NCI-H1092 treated with DMSO at 0.1 percent for 48 hours (cell line): ENCODE measurements around the gene ZNF557.

Experiments used
- DNase-seq: peaks from one replicate; lab custom pipeline; 2025; lab: John Stamatoyannopoulos, UW

ZNF557 gene

DNA sequence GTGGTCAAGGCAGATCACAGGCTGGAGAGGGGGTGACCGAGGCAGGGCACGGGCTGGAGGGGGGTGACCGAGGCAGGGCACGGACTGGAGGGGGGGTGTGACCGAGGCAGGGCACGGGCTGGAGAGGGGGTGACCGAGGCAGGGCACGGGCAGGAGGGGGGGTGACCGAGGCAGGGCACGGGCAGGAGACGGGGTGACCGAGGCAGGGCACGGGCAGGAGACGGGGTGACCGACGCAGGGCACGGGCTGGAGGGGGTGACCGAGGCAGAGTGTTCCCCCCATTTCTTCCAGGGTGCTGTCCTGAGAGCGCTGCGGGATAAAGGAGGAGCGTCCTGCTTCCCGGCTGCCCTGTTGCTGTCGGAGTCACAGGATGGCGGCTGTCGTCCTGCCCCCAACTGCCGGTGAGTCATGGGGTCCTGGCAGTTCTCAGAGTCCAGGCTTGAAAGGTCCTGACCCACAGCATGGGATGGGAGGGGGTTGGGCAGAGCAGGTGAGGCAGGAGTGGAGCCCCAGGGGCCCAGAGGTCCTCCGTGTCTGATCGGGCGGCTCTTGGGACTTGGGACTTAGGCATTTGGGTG, 5.3 kb downstream of the ZNF557 start:
- DNase-seq: no peak

DNA sequence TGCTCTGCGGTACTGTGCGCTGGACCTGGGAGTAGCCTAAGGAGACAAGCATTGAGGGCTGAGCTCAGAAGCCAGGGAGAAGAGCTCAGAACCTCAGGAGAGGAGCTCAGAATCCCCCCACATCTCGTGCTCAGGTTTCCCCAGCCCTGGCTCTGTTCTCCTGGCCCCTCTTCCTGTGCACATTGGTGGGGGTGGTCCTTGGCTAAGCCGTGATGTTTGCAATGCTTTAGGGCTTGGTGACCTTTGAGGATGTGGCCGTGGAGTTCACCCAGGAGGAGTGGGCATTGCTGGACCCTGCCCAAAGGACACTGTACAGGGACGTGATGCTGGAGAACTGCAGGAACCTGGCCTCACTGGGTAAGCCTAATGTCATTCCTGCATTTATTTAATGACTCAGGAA, 6.6 kb downstream of the ZNF557 start:
- no peak for DNase-seq

GRCh38 chr19:7078008-7078407, 8.5 kb downstream of the ZNF557 start:
- DNase-seq: no peak

DNA sequence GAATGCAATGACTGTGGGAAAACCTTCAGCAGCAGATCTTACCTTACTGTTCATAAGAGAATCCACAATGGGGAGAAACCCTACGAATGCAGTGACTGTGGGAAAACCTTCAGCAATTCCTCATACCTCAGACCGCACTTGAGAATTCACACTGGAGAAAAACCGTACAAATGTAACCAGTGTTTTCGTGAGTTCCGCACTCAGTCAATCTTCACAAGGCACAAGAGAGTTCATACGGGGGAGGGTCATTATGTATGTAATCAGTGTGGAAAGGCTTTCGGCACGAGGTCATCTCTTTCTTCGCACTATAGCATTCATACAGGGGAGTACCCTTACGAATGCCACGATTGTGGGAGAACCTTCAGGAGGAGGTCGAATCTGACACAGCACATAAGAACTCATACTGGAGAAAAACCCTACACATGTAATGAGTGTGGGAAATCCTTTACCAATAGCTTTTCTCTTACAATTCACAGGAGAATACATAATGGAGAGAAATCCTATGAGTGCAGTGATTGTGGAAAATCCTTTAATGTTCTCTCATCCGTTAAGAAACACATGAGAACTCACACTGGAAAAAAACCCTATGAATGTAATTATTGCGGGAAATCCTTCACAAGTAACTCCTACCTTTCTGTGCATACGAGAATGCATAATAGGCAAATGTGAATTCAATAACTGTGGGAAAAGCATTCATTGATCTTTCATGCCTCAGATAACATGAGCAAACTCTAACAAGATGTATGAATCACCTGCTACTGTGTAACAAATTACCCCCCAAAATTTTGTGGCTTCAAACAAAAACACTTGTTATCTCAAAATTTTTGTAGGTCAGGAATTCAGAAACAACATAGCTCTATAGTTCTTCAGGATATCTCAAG, 13.8 kb downstream of the ZNF557 start:
- no peak for DNase-seq

DNA sequence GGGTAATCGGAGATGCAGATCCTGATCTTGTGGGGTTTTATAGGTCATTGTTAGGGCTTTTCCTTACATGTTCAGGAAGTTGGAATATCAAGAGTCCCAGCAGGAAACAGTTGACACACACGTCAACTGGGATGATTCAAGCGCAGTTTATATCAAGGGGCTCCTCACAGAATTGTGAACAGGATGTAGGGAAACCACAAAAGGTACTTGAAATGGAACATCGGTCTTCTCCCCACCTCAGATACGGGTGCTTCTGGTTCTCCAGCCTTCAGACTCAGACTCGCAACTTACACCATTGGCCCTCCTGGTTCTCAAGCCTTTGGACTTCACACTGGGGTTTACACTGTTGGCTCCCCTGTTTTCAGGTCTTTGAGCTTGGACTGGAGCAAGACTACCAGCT, 19.5 kb downstream of the ZNF557 start:
- no peak for DNase-seq

- no peak for DNase-seq
Measured at GRCh38 chr19:7098096-7098495, 28.6 kb downstream of the ZNF557 start.

DNA sequence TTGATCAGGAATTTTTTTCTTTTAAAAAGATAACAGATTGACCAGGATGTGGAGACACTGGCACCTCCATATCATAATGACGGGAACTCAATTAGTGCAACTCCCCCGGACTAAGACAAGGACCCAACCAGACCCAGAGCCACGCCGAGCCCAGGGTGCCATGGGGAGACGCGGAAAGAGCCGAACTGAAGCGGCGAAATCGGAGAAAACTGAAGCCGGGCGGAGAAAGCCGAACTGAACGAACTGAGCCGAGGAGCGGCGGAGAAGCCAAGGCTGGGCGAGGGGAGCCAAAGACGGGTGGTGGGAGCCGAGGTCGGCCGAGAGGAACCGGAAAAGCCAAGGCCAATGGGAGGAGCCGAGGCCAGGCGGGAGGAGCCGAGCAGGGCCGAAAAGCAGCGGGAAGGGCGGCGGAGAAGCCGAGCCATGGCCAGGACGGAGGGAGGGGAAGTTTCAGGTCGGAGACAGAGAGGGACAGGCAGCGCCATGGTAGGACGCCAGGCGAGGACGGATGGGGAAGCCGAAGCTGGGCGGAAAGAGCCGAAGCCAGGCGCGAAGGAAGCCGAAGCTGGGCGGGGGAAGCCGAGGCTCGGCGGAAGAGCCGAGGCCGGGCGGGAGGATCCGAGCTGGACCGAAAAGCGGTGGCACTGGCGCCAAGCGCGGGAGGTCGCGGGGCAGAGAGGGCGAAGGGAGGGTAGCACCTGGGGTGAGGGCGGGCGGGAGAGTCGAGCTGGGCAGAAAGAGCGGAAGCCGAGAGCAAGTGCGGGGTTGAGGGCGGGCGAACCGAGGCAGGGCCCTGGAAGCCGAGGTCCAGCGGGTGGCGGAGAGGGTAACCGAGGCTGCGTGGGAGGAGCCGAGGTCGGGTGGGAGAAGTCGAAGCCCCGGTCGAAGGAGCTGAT, 29.4 kb downstream of the ZNF557 start:
- DNase-seq: peak; percentile 99

- no peak for DNase-seq
Measured at GRCh38 chr19:7099597-7099921, 30.1 kb downstream of the ZNF557 start.

DNA sequence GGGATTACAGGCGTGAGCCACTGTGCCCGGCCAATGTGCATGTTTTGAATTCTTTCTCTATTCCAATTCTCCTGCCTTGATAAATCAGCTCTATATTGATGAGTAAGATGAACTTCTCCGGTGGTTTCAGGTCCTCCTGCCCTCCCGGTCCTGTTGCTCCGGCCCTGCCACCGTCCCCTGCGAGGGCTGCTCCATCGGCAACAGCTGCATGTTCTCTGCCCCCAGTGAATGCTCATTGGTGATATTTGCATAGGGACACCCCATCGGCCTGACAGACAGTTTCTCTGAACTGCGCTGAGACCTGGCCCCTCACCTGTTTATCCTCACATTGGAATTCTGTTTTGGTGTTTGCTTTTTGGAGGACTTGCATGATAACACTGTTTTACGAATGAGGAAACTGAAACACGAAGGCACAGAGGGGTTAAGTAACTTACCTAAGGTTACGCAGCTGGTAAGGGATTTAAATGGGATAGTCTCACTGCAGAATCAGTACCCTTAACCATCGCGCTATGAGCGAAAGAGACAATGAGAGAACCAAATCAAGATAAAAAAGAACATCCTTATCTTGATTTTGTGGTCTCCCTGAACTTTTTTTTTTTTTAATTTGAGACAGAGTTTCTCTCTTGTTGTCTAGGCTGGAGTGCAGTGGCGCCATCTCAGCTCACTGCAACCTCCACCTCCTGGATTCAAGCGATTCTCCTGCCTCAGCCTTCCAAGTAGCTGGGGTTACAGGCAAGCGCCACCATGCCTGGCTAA, 32.2 kb downstream of the ZNF557 start:
- DNase-seq: no peak

DNA sequence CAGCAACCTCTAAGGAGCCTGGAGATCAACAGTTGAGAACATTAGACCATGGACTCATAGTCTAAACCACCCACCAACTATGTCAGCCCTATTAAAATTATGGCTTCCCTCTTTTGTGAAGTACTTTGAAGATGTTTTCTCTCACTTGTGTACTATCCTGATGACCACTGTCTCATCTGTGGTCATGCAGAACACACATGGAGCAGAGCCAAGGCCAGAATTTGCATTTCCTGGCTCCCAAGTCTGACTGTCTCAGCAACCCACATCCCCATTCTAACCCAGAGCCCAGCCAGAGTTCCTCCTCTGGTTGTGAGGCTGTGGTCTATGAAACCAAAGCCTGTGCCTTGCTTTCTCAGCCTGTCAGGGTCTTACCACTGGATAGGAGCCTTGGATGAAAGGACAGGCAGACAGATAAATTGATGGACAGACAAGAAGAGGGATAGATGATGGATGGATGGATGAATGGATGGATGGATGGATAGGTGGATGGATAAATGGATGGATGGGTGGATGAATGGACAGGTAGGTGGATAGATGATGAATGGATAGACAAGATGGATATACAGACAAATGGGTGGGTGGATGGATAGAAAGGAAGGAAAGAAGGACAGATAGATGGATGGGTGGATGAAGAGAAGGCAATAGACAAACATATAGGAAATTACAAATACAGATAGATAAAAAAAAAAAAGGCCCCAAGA, 35.4 kb downstream of the ZNF557 start:
- DNase-seq: no peak

DNA sequence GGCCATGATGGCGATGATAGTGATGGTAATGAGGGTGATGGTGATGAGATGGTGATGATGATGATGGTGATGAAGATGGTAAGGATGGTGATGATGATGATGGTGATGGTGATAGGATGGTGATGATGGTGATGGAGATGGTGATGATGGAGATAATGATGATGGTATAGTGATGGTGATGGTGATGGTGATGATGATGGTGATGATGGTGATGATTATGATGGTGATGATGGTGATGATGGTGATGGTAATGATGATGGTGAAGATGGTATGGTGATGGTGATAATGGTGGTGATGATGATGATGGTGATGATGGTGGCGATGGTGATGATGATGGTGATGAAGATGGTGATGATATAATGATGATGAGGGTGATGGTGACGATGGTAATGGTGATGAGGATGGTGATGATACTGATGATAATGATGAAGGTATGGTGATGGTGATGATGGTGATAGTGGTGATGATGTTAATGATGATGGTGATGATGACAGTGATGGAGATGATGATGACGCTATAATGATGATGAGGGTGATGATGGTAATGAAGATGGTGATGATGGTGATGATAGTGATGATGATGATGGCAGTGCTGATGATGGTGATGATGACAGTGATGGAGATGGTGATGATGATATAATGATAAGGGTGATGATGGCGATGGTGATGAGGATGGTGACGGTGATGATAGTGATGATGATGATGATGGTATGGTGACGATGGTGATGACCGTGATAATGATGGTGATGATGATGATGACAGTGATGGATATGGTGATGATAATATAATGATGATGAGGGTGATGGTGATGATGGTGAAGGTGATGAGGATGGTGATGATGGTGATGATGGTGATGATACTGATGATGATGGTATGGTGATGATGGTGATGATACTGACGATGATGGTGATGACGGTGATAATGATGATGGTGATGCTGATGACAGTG, 37.5 kb downstream of the ZNF557 start:
- no peak for DNase-seq

DNA sequence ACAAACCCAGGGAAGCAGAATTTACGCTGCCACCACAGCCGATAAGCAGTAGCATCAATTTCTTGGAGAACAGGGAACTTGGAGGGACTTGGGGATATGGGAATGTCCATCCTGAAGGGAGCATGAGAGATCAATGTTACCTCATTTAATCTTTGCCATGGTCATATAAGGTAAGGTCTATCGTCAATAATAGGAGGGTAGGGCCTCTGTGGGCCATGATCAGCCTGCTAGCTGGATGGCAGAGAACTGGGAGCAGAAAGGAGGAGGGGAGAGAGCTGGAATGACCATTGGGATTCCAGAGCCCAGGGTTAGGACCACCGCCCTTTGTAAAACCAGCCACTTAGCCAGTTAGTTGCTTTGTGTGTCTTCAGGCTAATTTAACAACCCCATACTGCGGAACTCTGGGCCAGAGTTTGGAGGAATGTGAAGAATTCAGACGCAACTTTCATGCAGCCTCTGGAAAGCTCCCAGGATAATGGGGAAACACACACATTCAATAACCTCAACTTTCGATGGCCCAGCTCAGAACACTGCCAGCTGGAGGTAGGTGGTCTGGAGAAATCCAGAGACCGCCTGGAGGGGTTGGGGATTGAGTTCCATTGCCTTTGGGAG, 40.3 kb downstream of the ZNF557 start:
- DNase-seq: no peak

DNA sequence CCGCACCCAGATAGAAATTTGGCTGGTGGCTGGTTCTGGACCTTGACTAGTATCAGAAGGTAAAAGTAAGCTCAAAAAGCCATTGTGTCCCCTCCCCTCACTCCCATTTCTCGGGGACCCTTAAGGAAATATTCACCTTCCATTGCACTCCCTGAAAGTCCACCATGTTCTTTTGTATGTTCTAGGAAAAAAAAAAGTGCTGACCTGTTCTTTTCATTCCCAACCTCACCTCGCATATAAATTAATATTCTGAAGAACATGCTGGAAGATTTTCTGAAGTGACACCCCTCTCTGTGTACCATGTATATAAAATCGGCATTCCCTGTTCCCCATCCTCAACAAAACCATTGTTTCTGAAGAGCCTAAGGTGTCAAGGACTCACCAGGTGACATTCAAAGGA, 43.2 kb downstream of the ZNF557 start:
- no peak for DNase-seq

GRCh38 chr19:7113233-7113632, 43.7 kb downstream of the ZNF557 start:
- no peak for DNase-seq

GRCh38 chr19:7115721-7116120, 46.2 kb downstream of the ZNF557 start:
- no peak for DNase-seq

DNA sequence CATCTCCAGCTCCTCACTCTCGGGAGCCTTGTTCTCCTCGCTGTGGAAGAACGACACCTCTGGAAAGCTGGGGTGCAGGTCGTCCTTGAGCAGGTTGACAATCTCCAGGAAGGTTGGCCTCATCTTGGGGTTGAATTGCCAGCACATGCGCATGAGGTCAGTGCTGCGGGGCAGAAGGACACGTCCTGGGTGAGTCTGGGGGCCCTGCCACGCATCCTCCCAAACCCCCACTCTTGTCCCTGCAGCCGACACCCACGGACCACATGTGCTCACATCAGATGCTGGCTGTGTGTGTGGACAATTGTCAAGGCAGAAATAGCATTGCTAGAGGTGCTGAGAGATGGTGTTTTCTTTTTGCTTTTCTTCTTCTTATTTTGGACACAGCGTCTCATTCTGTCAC, 47.7 kb downstream of the ZNF557 start:
- no peak for DNase-seq

GRCh38 chr19:7119582-7119981, 50.1 kb downstream of the ZNF557 start:
- no peak for DNase-seq

DNA sequence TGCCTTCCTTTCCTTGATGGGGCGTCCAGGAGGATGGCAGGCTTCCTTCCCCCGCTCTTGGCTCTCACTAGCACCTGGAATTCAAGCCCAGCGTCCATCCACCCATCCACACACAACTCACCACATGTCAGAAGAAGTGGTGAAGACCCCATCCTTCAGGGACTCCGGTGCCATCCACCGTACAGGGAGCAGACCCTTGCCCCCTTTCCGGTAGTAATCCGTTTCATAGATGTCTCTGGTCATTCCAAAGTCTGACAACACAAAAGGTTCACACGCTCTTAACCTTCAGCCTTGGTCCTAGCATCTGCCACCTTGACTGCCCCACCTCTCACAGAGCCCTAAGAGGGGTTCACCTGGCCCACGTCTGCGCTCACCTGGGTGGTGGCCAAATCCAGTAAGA, 51.0 kb downstream of the ZNF557 start:
- no peak for DNase-seq

- DNase-seq: no peak
Measured at GRCh38 chr19:7122701-7123100, 53.2 kb downstream of the ZNF557 start.

DNA sequence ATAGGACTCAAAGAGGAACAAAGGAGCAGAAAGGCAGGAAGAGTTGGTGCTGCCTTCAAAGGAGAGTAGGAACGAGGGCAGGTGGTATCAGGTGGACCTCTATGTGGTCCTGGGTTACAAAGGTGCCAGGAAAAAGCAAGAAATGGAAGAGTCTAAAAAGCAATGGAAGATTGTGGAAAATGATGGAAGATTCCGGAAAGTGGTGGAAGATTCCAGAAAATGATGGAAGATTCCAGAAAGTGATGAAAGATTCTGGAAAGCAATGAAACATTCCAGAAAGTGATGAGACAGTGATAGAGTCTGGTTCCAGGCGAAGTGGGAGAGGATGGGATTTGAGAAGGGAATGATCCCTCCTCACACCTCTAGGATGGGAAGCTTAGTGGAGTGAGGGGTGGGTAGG, 55.3 kb downstream of the ZNF557 start:
- DNase-seq: no peak
